Vagina (tissue), 2 donors: ENCODE results near the gene SELENOF.

Source experiments
- POLR2A ChIP-seq, 2 donors: fragments of 450-650 bp; IDR thresholded peaks; one replicate each; pipeline ENCODE4 v1.6.1; 2017; ENCODE audit warnings: antibody characterized with exemption in 2 of 2, mild to moderate bottlenecking in 2 of 2, moderate library complexity in 2 of 2
- POLR2AphosphoS5 ChIP-seq, 2 donors: sonication (generic); formaldehyde crosslinking; IDR thresholded peaks; one replicate each; pipeline ENCODE4 v1.9.0; 2017; ENCODE audit warnings: antibody characterized with exemption in 2 of 2, mild to moderate bottlenecking in 2 of 2, low read depth in 1 of 2; ENCODE audit not compliant: insufficient read depth in 1 of 2
- TF ChIP-seq, protein P1 (sequence below), 3 experiments: fragments of 450-650 bp in 2 of 3; fragments of 200-600 bp in 1 of 3; sonication (generic) in 1 of 3; IDR thresholded peaks; one replicate each; pipeline ENCODE4 v1.5.1; 2017 to 2019; ENCODE audit warnings: antibody characterized with exemption in 3 of 3, mild to moderate bottlenecking in 2 of 3, moderate library complexity in 2 of 3

DNA sequence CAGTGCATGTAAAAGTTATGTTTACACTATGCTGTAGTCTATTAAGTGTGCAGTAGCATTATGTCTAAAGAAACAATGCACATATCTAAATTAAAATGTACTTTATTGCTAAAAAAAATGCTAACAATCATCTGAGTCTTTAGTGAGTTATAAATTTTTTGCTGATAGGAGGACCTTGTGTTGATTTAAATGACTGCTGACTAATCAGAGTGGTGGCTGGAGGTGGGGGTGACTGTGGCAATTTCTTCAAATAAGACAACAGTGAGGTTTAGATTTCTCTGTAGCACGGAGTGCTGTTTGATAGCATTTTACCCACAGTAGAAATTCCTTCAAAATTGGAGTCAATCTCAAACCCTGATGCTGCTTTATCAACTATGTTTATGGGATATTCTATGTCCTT is 37.5 kb upstream of the SELENOF start:
- TF ChIP-seq, protein P1, sequence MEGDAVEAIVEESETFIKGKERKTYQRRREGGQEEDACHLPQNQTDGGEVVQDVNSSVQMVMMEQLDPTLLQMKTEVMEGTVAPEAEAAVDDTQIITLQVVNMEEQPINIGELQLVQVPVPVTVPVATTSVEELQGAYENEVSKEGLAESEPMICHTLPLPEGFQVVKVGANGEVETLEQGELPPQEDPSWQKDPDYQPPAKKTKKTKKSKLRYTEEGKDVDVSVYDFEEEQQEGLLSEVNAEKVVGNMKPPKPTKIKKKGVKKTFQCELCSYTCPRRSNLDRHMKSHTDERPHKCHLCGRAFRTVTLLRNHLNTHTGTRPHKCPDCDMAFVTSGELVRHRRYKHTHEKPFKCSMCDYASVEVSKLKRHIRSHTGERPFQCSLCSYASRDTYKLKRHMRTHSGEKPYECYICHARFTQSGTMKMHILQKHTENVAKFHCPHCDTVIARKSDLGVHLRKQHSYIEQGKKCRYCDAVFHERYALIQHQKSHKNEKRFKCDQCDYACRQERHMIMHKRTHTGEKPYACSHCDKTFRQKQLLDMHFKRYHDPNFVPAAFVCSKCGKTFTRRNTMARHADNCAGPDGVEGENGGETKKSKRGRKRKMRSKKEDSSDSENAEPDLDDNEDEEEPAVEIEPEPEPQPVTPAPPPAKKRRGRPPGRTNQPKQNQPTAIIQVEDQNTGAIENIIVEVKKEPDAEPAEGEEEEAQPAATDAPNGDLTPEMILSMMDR (IDR thresholded peaks at IDR 0.05) = no peak
- no peak for TF ChIP-seq POLR2A (IDR thresholded peaks at IDR 0.05)
- no peak for TF ChIP-seq POLR2AphosphoS5 (IDR thresholded peaks at IDR 0.05; ENCODE audit: insufficient read depth in 1 of 2, low read depth in 1 of 2)
